A549 (cell line): ENCODE data around the gene ST8SIA5. TPM values are rescaled to one million over a fixed set of nuclear protein-coding genes. Genes with fewer than 3 reads are reported as not detected.

Source experiments
- ATAC-seq, 2 experiments: fragments of 200-7000 bp in 1 of 2; fragments of >200 bp in 1 of 2; cut with Nextera tagmentation in 1 of 2; cut with Tn5 transposase in 1 of 2; 3 replicates each; pipeline versions ENCODE4 v1.8.0 to v1.9.1; 2018 to 2020; ENCODE audit warnings: mild to moderate bottlenecking in 1 of 2, moderate library complexity in 1 of 2
- CTCF ChIA-PET: fragments of 300-600 bp; sonication (Branson Sonifier 250); formaldehyde crosslinking; extraction: SDS; loops from one replicate; lab custom pipeline; 2021; ENCODE audit warnings: antibody characterized with exemption, inconsistent platforms; lab: Yijun Ruan, JAX
- POLR2A ChIA-PET: fragments of 350-600 bp; formaldehyde crosslinking; extraction: SDS; loops from one replicate; lab custom pipeline; 2021; ENCODE audit warnings: antibody characterized with exemption, inconsistent platforms; lab: Yijun Ruan, JAX
- DNase-seq, 2 experiments: peaks; one replicate each; pipeline versions ENCODE4 v3.0.0 to v3.0.0-alpha.2; 2011 to 2016; ENCODE audit warnings: low read depth in 1 of 2, low spot score in 1 of 2
- FAIRE-seq: peaks from 2 replicates; lab custom pipeline; 2011; peaks lifted over from hg19 to GRCh38; lab: Jason Lieb, UNC
- H3K27ac ChIP-seq, 2 experiments: fragments of >200 bp; sonication (Bioruptor Twin); formaldehyde crosslinking; 3 replicates each; pipeline ENCODE4 v1.5.1; 2016 to 2017
- H3K4me1 ChIP-seq: fragments of >200 bp; sonication (Bioruptor Twin); formaldehyde crosslinking; 3 replicates; pipeline ENCODE4 v1.6.1; 2016
- H3K4me2 ChIP-seq: fragments of >200 bp; sonication (Bioruptor Twin); formaldehyde crosslinking; 3 replicates; pipeline ENCODE4 v1.6.1; 2016
- H3K4me3 ChIP-seq: fragments of >200 bp; sonication (Bioruptor Twin); formaldehyde crosslinking; 3 replicates; pipeline ENCODE4 v1.5.1; 2016
- H3K9me3 ChIP-seq: fragments of >200 bp; sonication (Bioruptor Twin); formaldehyde crosslinking; 3 replicates; pipeline ENCODE4 v1.6.1; 2016
- CBX2 ChIP-seq: fragments of 200-600 bp; sonication (generic); IDR thresholded peaks from 2 replicates; pipeline ENCODE4 v1.6.1; 2016; ENCODE audit warnings: low read depth, mild to moderate bottlenecking, borderline replicate concordance
- CBX8 ChIP-seq: fragments of 200-600 bp; sonication (generic); IDR thresholded peaks from 2 replicates; pipeline ENCODE4 v1.6.1; 2016
- E2F6 ChIP-seq: IDR thresholded peaks from 2 replicates; pipeline ENCODE4 v1.6.1; 2012; ENCODE audit warnings: low read depth, borderline replicate concordance
- EHMT2 ChIP-seq: fragments of 200-600 bp; sonication (generic); IDR thresholded peaks from 2 replicates; pipeline ENCODE4 v1.6.1; 2016; ENCODE audit warnings: antibody characterized with exemption, low read depth, mild to moderate bottlenecking, moderate library complexity
- FOXS1 ChIP-seq: fragments of 250-450 bp; sonication (Bioruptor Pico); IDR thresholded peaks from 2 replicates; pipeline ENCODE4 v1.5.0; 2020; ENCODE audit warnings: mild to moderate bottlenecking, moderate library complexity
- HDAC2 ChIP-seq: fragments of 200-600 bp; sonication (generic); IDR thresholded peaks from 2 replicates; pipeline ENCODE4 v1.6.1; 2016
- HEYL ChIP-seq: fragments of 250-450 bp; sonication (Bioruptor Pico); IDR thresholded peaks from 2 replicates; pipeline ENCODE4 v1.8.0; 2021; ENCODE audit warnings: mild to moderate bottlenecking, moderate library complexity
- HMGXB4 ChIP-seq: fragments of 250-450 bp; sonication (Bioruptor Pico); IDR thresholded peaks from 2 replicates; pipeline ENCODE4 v1.5.0; 2021; ENCODE audit warnings: mild to moderate bottlenecking, moderate library complexity, borderline replicate concordance
- HOXA7 ChIP-seq: fragments of 250-450 bp; sonication (Bioruptor Pico); IDR thresholded peaks from 2 replicates; pipeline ENCODE4 v1.5.0; 2020; ENCODE audit warnings: mild to moderate bottlenecking, moderate library complexity
- JUN ChIP-seq, 2 experiments: fragments of >200 bp; sonication (Bioruptor Twin); formaldehyde crosslinking; IDR thresholded peaks; 2 replicates in 1 of 2; 3 replicates in 1 of 2; pipeline ENCODE4 v1.6.1; 2016 to 2017
- JUNB ChIP-seq: fragments of >200 bp; sonication (Bioruptor Twin); formaldehyde crosslinking; IDR thresholded peaks from 2 replicates; pipeline ENCODE4 v1.6.1; 2016
- KDM5A ChIP-seq: fragments of 200-600 bp; sonication (generic); IDR thresholded peaks from 2 replicates; pipeline ENCODE4 v1.6.1; 2016; ENCODE audit warnings: antibody characterized with exemption, mild to moderate bottlenecking
- MAX ChIP-seq: IDR thresholded peaks from 2 replicates; pipeline ENCODE4 v1.6.1; 2012
- MAZ ChIP-seq: fragments of 150-350 bp; IDR thresholded peaks from 2 replicates; pipeline ENCODE4 v1.6.1; 2014; ENCODE audit warnings: antibody characterized with exemption, low read depth, low read length, borderline replicate concordance
- MYC ChIP-seq: IDR thresholded peaks from 2 replicates; pipeline ENCODE4 v1.6.1; 2012; ENCODE audit warnings: mild to moderate bottlenecking, inconsistent platforms, low read length, improper control_type of control experiment, borderline replicate concordance
- NFE2L2 ChIP-seq: fragments of 150-350 bp; conservative IDR thresholded peaks from 2 replicates; pipeline ENCODE4 v1.6.1; 2014; ENCODE audit warnings: low read length
- NPAS2 ChIP-seq: fragments of 250-450 bp; sonication (Bioruptor Pico); IDR thresholded peaks from 2 replicates; pipeline ENCODE4 v1.8.0; 2022; ENCODE audit warnings: mild to moderate bottlenecking, moderate library complexity, borderline replicate concordance
- POLR2A ChIP-seq: IDR thresholded peaks from 2 replicates; pipeline ENCODE4 v1.6.1; 2012; ENCODE audit warnings: mild to moderate bottlenecking, low read length
- RFX5 ChIP-seq: fragments of 450-650 bp; IDR thresholded peaks from 2 replicates; pipeline ENCODE4 v1.7.1; 2014; ENCODE audit warnings: antibody characterized with exemption, mild to moderate bottlenecking, moderate library complexity
- RNF2 ChIP-seq: fragments of 200-600 bp; sonication (generic); IDR thresholded peaks from 2 replicates; pipeline ENCODE4 v1.6.1; 2016; ENCODE audit warnings: low read depth, mild to moderate bottlenecking, antibody characterized with exemption, moderate library complexity, borderline replicate concordance
- WGBS: methylation state at CpG from one replicate; pipeline ENCODE4 v1.1.6; 2017; ENCODE audit errors: missing lambda C conversion rate; 5-methylcytosine and 5-hydroxymethylcytosine counted together
- polyA plus RNA-seq, 4 experiments: library from polyadenylated mRNA; depleted of rRNA in 3 of 4; stranded (reverse); fragments of >200 nt; fragmentation: RNase III in 1 of 4; extraction: RNeasy Plus Mini Kit Qiagen cat#74134 plus additional on column Dnase treatment in 1 of 4; gene quantifications; 2 replicates in 3 of 4; 3 replicates in 1 of 4; pipeline ENCODE4 v1.2.3, GENCODE V29; 2011 to 2017
- TF ChIP-seq, protein P1 (sequence below): fragments of 200-600 bp; sonication (generic); IDR thresholded peaks from 2 replicates; pipeline ENCODE4 v1.6.1; 2016; ENCODE audit warnings: antibody characterized with exemption, mild to moderate bottlenecking, moderate library complexity
- TF ChIP-seq, protein P2 (sequence below): fragments of >200 bp; sonication (Bioruptor Twin); formaldehyde crosslinking; IDR thresholded peaks from 3 replicates; pipeline ENCODE4 v1.5.1; 2016

ST8SIA5 gene
- polyA plus RNA-seq, 2 of the 4 experiments (the other 2 are of a cell fraction), result not detected

DNA sequence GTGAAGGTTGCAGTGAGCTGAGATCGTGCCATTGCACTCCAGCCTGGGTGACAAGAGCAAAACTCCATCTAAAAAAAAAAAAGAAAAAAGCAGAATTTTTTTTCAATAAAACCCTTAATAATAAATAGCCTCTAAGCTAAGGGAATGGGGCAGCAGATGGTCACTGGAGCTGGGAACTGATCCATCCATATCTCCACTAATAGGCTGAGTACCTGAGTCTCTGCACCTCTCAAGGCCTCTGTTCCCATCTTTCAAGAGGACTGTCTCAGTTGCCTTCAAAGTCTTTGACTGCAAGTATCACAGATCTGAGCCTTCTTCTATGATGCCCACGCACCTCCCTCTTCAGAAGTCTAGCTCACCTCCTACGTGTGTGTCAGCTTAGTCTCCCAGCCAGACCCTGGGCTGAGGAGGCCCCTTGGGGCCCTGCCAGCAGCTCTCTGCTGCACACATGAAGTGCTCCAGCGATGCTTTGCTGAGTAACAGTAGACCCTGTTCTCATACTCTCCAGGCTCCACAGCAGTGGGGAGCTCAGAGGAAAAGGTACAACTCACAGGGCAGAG, 32.9 kb downstream of the ST8SIA5 start:
- Histone ChIP-seq H3K4me2 (no peak overlapping the region), H3K27ac (no peak overlapping the region), H3K4me3 (no peak overlapping the region), H3K9me3 (no peaks in the 10 kb centered on the region), H3K4me1 (0 out of 3 replicates have a peak, but pooled peaks cover 3% of the 10 kb centered on the region)
- WGBS, result 47% methylated on average over 4 of the region's 4 CpGs
- no peak for FAIRE-seq
- TF ChIP-seq HDAC2 (no peak), KDM5A (no peak), E2F6 (no peak), MYC (no peak), NPAS2 (CRISPR knock-in tag) (no peak)
- TF ChIP-seq, protein P1, sequence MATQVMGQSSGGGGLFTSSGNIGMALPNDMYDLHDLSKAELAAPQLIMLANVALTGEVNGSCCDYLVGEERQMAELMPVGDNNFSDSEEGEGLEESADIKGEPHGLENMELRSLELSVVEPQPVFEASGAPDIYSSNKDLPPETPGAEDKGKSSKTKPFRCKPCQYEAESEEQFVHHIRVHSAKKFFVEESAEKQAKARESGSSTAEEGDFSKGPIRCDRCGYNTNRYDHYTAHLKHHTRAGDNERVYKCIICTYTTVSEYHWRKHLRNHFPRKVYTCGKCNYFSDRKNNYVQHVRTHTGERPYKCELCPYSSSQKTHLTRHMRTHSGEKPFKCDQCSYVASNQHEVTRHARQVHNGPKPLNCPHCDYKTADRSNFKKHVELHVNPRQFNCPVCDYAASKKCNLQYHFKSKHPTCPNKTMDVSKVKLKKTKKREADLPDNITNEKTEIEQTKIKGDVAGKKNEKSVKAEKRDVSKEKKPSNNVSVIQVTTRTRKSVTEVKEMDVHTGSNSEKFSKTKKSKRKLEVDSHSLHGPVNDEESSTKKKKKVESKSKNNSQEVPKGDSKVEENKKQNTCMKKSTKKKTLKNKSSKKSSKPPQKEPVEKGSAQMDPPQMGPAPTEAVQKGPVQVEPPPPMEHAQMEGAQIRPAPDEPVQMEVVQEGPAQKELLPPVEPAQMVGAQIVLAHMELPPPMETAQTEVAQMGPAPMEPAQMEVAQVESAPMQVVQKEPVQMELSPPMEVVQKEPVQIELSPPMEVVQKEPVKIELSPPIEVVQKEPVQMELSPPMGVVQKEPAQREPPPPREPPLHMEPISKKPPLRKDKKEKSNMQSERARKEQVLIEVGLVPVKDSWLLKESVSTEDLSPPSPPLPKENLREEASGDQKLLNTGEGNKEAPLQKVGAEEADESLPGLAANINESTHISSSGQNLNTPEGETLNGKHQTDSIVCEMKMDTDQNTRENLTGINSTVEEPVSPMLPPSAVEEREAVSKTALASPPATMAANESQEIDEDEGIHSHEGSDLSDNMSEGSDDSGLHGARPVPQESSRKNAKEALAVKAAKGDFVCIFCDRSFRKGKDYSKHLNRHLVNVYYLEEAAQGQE, result no peak
- no peak for ATAC-seq
- CTCF ChIA-PET, result no interaction called here
- POLR2A ChIA-PET, result no interaction called here
- no peak for DNase-seq

DNA sequence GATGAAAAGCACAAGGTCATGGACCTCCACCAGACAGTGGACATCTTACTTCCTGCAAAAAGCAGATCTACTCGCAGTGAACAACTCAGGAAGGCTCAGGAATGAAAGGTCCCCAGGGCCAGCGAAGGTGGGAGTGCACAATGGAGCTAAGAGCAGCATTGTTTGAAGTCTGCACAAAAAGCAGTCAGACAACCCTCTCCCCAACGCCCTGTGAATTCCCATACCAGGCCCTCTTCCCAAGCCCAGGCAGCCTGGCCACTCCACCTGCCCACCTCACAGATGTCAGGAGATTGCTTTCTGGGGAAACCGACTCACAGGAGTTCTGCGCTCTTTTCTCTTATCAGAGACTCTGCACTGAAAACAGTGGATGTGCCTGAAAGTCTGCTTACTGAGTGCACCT, 34.8 kb downstream of the ST8SIA5 start:
- DNase-seq, result no peak
- CTCF ChIA-PET, result interaction anchor here (0.6 kb wide), 1 partner anchor 311 kb away, joined by 3 read pairs; no protein-coding TSS in a partner anchor
- FAIRE-seq, result no peak
- Histone ChIP-seq H3K4me3 (no peak overlapping the region), H3K4me1 (0 out of 3 replicates have a peak, but pooled peaks cover 3% of the 10 kb centered on the region), H3K4me2 (no peak overlapping the region), H3K9me3 (no peaks in the 10 kb centered on the region), H3K27ac (no peak overlapping the region)
- TF ChIP-seq MAX, result no peak
- TF ChIP-seq HMGXB4 (CRISPR knock-in tag), result no peak
- no peak for TF ChIP-seq FOXS1 (CRISPR knock-in tag)
- no peak for TF ChIP-seq HOXA7 (CRISPR knock-in tag)
- TF ChIP-seq CBX2, result no peak
- TF ChIP-seq RNF2, result no peak
- no peak for TF ChIP-seq JUN (IDR thresholded peaks at IDR 0.05)
- TF ChIP-seq RFX5, result no peak
- no peak for TF ChIP-seq MYC
- no peak for TF ChIP-seq NFE2L2
- TF ChIP-seq POLR2A, result no peak
- TF ChIP-seq MAZ, result no peak
- TF ChIP-seq, protein P2, sequence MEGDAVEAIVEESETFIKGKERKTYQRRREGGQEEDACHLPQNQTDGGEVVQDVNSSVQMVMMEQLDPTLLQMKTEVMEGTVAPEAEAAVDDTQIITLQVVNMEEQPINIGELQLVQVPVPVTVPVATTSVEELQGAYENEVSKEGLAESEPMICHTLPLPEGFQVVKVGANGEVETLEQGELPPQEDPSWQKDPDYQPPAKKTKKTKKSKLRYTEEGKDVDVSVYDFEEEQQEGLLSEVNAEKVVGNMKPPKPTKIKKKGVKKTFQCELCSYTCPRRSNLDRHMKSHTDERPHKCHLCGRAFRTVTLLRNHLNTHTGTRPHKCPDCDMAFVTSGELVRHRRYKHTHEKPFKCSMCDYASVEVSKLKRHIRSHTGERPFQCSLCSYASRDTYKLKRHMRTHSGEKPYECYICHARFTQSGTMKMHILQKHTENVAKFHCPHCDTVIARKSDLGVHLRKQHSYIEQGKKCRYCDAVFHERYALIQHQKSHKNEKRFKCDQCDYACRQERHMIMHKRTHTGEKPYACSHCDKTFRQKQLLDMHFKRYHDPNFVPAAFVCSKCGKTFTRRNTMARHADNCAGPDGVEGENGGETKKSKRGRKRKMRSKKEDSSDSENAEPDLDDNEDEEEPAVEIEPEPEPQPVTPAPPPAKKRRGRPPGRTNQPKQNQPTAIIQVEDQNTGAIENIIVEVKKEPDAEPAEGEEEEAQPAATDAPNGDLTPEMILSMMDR, result no peak
- no peak for TF ChIP-seq JUNB
- no peak for TF ChIP-seq CBX8
- TF ChIP-seq HEYL (CRISPR knock-in tag), result no peak
- TF ChIP-seq EHMT2, result no peak
- WGBS, result 47% methylated on average over 5 of the region's 5 CpGs
- ATAC-seq, result no peak
- POLR2A ChIA-PET, result no interaction called here
